Endothelial cell (in vitro differentiated cells): ENCODE results near the gene CPLX3. TPM values are rescaled to one million over a fixed set of nuclear protein-coding genes. Genes with fewer than 3 reads are reported as not detected.

Experiments
- DNase-seq: peaks from one replicate; pipeline ENCODE4 v3.0.0; 2021; ENCODE audit warnings: low spot score
- H3K27ac Mint-ChIP-seq: one replicate; pipeline ENCODE4 v1.8.0; 2021; ENCODE audit warnings: mixed read lengths, inconsistent platforms; ENCODE audit not compliant: unreplicated experiment
- H3K27me3 Mint-ChIP-seq: one replicate; pipeline ENCODE4 v1.8.0; 2021; ENCODE audit warnings: mild to moderate bottlenecking, moderate library complexity, mixed read lengths, inconsistent platforms; ENCODE audit not compliant: unreplicated experiment
- H3K36me3 Mint-ChIP-seq: one replicate; pipeline ENCODE4 v1.8.0; 2021; ENCODE audit warnings: mild to moderate bottlenecking, low read depth, mixed read lengths, inconsistent platforms; ENCODE audit not compliant: unreplicated experiment
- H3K4me1 Mint-ChIP-seq: one replicate; pipeline ENCODE4 v1.8.0; 2021; ENCODE audit warnings: mild to moderate bottlenecking, mixed read lengths, inconsistent platforms; ENCODE audit not compliant: unreplicated experiment
- H3K4me3 Mint-ChIP-seq: one replicate; pipeline ENCODE4 v1.8.0; 2021; ENCODE audit warnings: mild to moderate bottlenecking, mixed read lengths, inconsistent platforms; ENCODE audit not compliant: unreplicated experiment
- H3K9me3 Mint-ChIP-seq: one replicate; pipeline ENCODE4 v1.8.0; 2021; ENCODE audit warnings: mixed read lengths, inconsistent platforms; ENCODE audit not compliant: unreplicated experiment
- total RNA-seq: library from RNA; stranded (reverse); fragmentation: NEBNext Ultra II Directional; extraction: Animal tissue kit (Norgen Biotek cat#: 25700); gene quantifications from one replicate; pipeline ENCODE4 v1.2.1, GENCODE V29; 2021; ENCODE audit not compliant: unreplicated experiment
- TF ChIP-seq, protein P1 (sequence below): fragments of 200-600 bp; sonication (generic); IDR thresholded peaks from one replicate; pipeline ENCODE4 v1.5.0; 2021; ENCODE audit warnings: antibody characterized with exemption; ENCODE audit not compliant: unreplicated experiment

Gene CPLX3
- total RNA-seq, 1 donor from 2014 or later, result not detected

GRCh38 chr15:74786551-74787165, 39.8 kb upstream of the CPLX3 start:
- peaks cover 4% of the 10 kb centered on the region for H3K36me3 Mint-ChIP-seq
- no peak overlapping the region for H3K27ac Mint-ChIP-seq
- TF ChIP-seq, protein P1, sequence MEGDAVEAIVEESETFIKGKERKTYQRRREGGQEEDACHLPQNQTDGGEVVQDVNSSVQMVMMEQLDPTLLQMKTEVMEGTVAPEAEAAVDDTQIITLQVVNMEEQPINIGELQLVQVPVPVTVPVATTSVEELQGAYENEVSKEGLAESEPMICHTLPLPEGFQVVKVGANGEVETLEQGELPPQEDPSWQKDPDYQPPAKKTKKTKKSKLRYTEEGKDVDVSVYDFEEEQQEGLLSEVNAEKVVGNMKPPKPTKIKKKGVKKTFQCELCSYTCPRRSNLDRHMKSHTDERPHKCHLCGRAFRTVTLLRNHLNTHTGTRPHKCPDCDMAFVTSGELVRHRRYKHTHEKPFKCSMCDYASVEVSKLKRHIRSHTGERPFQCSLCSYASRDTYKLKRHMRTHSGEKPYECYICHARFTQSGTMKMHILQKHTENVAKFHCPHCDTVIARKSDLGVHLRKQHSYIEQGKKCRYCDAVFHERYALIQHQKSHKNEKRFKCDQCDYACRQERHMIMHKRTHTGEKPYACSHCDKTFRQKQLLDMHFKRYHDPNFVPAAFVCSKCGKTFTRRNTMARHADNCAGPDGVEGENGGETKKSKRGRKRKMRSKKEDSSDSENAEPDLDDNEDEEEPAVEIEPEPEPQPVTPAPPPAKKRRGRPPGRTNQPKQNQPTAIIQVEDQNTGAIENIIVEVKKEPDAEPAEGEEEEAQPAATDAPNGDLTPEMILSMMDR, result no peak
- H3K4me1 Mint-ChIP-seq, result peaks cover 45% of the 10 kb centered on the region
- DNase-seq, result no peak
- H3K9me3 Mint-ChIP-seq, result no peaks in the 10 kb centered on the region
- H3K27me3 Mint-ChIP-seq, result peaks cover 2% of the 10 kb centered on the region
- no peak overlapping the region for H3K4me3 Mint-ChIP-seq

DNA sequence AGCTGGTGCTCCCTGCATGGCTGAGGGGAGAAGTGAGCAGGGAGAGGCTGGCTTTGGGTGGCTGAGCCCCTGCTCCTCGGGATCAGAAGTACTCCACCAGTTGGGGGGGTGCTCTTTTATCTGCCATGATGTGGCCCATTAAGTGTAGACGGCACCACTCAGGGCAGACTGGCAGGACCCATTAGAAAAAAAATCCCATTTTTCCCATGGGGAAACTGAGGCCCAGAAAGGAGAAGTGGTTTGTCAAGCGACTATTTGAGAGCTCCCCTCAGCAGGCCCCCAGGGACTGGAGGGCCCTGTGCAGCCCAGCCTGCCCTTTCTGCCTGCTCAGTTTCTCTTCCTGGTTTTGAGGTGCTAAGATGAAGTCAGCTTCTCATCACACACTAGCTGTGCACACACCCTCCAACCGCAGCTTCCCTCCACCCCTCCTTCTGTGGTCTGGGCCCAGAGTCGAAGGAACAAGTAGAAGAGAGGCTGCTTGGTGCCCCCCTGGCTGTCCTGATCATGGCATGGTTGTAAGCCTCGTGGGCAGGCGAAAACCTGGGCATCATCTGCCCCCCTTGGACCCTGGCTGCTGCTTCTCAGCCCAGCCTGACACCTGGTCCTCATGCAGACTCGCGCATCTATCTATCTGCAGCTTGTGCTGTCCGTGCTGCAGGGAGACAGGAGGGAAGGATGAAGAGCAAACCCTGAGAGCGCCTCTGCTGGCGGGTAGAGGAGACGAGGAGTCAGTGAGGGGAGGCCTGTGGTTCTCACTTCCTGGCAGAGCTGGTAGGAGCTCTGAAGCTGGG, 39.0 kb upstream of the CPLX3 start:
- Mint-ChIP-seq H3K4me3 (peak overlapping the region; percentile 65), H3K4me1 (peaks cover 48% of the 10 kb centered on the region), H3K9me3 (no peaks in the 10 kb centered on the region), H3K27me3 (peaks cover 2% of the 10 kb centered on the region), H3K27ac (no peak overlapping the region), H3K36me3 (peaks cover 4% of the 10 kb centered on the region)
- TF ChIP-seq, protein P1, result no peak
- peak; percentile 68 for DNase-seq

DNA sequence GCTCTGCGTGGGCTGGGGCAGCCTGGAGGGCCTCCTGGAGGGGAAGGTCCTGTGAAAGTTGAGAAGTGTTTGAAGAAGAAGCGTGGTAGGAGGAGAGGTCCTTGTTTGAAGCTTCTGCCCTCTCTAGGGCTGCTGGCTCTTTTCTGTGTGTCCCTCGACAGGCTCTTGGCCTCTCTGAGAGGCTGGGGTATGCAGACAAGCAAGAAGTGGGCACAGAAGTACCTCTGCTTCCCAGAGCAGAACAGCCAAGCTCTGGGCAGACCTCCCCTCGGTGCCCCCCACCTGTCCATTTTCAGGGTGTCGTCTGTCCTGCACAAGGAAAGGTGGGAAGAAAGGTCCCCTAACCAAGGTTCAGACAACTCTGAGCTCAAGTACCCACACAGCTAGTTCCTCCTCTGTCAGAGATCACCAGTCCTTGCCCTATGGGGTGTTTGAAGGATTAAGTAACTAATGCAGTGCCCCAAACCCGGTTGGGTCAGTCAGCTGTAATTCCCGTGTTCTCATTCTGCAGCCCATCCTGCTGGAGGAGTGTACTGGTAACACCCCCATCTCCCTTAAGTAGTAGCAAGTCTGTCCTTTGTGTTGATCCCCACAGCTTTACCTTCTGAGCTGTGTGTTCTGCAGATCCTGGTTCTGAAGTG, 38.3 kb upstream of the CPLX3 start:
- no peak overlapping the region for H3K27ac Mint-ChIP-seq
- TF ChIP-seq, protein P1, result no peak
- peaks cover 4% of the 10 kb centered on the region for H3K36me3 Mint-ChIP-seq
- no peaks in the 10 kb centered on the region for H3K9me3 Mint-ChIP-seq
- peak overlapping the region; percentile 65 for H3K4me3 Mint-ChIP-seq
- H3K4me1 Mint-ChIP-seq, result peaks cover 46% of the 10 kb centered on the region
- peaks cover 2% of the 10 kb centered on the region for H3K27me3 Mint-ChIP-seq
- no peak for DNase-seq

DNA sequence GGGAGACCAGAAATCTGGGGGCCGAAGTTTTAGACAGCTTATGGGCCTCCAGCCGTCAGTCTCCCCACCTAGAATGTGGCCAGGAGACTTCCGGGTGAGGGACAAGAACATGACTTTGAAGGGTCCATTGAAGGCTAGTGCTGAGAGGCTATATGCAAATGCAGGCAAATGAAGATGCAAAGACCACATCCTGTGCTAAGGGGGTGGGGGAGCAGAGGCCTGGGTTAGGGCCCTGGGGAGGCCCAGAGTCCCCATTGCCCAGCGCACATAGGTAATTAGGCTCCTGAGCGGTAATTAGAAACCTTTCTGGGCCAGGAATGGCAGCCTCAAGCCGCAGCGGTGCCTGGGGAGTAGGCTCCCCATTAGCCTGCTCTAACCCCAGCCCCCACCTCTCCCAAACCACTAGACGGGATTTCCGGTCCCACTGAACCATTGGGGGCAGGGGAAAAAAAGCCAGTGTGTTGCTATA, 37.7 kb upstream of the CPLX3 start:
- TF ChIP-seq, protein P1, result no peak
- peaks cover 4% of the 10 kb centered on the region for H3K36me3 Mint-ChIP-seq
- H3K4me1 Mint-ChIP-seq, result peaks cover 40% of the 10 kb centered on the region
- H3K4me3 Mint-ChIP-seq, result peak overlapping the region; percentile 15
- no peaks in the 10 kb centered on the region for H3K9me3 Mint-ChIP-seq
- no peak for DNase-seq
- no peak overlapping the region for H3K27ac Mint-ChIP-seq
- peaks cover 2% of the 10 kb centered on the region for H3K27me3 Mint-ChIP-seq
